Ovary (tissue), 9 donors: ENCODE data around the gene HMGCS1. TPM values are rescaled to one million over a fixed set of nuclear protein-coding genes. Genes with fewer than 3 reads are reported as not detected.
"Not testable (repeated sequence)": the region's sequence is repeated elsewhere in the genome, so short reads cannot be mapped to it uniquely, and the experiment has no call there.

ENCODE experiments used
- DNase-seq, 5 donors: peaks; one replicate each; pipeline ENCODE4 v3.0.0-alpha.2; 2019 to 2020
- H3K27ac ChIP-seq, 2 donors: fragments of 200-600 bp; one replicate each; pipeline versions ENCODE4 v1.5.1 to v1.8.0; 2019 to 2022
- H3K27me3 ChIP-seq: fragments of 200-600 bp; one replicate; pipeline ENCODE4 v1.8.0; 2022
- H3K36me3 ChIP-seq: fragments of 200-600 bp; sonication (generic); one replicate; pipeline ENCODE4 v1.5.1; 2019
- H3K4me1 ChIP-seq: one replicate; pipeline ENCODE4 v1.8.1; 2013; ENCODE audit warnings: mild to moderate bottlenecking, moderate library complexity; ENCODE audit not compliant: insufficient read depth
- H3K4me3 ChIP-seq: fragments of 200-600 bp; sonication (generic); one replicate; pipeline ENCODE4 v1.5.1; 2017
- H3K9me3 ChIP-seq, 2 donors: fragments of 200-600 bp in 1 of 2; sonication (generic) in 1 of 2; one replicate each; pipeline versions ENCODE4 v1.5.1 to v1.8.1; 2013 to 2019; ENCODE audit warnings: mild to moderate bottlenecking in 1 of 2, moderate library complexity in 1 of 2
- EP300 ChIP-seq: sonication (generic); formaldehyde crosslinking; IDR thresholded peaks from one replicate; pipeline ENCODE4 v1.6.1; 2017; ENCODE audit warnings: antibody characterized with exemption
- POLR2A ChIP-seq: fragments of 450-650 bp; IDR thresholded peaks from one replicate; pipeline ENCODE4 v1.6.1; 2017; ENCODE audit warnings: antibody characterized with exemption, mild to moderate bottlenecking, moderate library complexity
- WGBS, 3 donors: extraction: QIAGEN DNeasy Blood & Tissue Kit in 1 of 3; methylation state at CpG; one replicate each; pipeline versions ENCODE4 v1.1.5 to v1.1.7; 2013 to 2017; 5-methylcytosine and 5-hydroxymethylcytosine counted together
- intact Hi-C, 4 donors: fragments of 100-400 bp; cut with DNase I; formaldehyde crosslinking; loops; one replicate each; pipeline versions ENCODE4 v1.11.0 to v1.15.1; 2022 to 2023
- polyA plus RNA-seq, 2 donors: library from polyadenylated mRNA; stranded (reverse); fragments of 200-250 nt in 1 of 2; fragments of 350-450 nt in 1 of 2; fragmentation: Illumina TruSeq in 1 of 2; extraction: RNeasy Lipid Tissue Mini Kit (QIAGEN cat#74804) in 1 of 2; gene quantifications; one replicate each; pipeline ENCODE4 v1.2.3, GENCODE V29; 2013 to 2014
- total RNA-seq, 7 donors: library from RNA; depleted of rRNA in 2 of 7; stranded (reverse); fragments of >200 nt in 2 of 7; fragmentation: NEBNext Ultra II Directional in 3 of 7; extraction: Animal tissue kit (Norgen Biotek cat#: 25700) in 3 of 7; gene quantifications; one replicate each; pipeline versions ENCODE4 v1.1.0 to v1.2.4, GENCODE V29; 2016 to 2023
- TF ChIP-seq, protein P1 (sequence below), 3 donors: fragments of 450-650 bp in 2 of 3; fragments of 200-600 bp in 1 of 3; IDR thresholded peaks; one replicate each; pipeline versions ENCODE4 v1.5.1 to v1.8.0; 2016 to 2022; ENCODE audit warnings: antibody characterized with exemption in 3 of 3, mild to moderate bottlenecking in 1 of 3
- donor health status: DM: no; HTN: no; CAD: no; lungs with moderate emphysema.
- donor health status: DM: no; HTN: no; CAD: no.
- donor health status: Bipolar disorder and iron deficiency.
- donor health status: DM: yes; HTN: yes; CAD: no.
- donor health status: DM: no; HTN: no; CAD: no.
- donor health status: DM: yes; HTN: yes; CAD: no.

HMGCS1 gene
- total and polyA plus RNA-seq, 9 donors, result 14.4 to 248 (median 33.6) TPM

DNA sequence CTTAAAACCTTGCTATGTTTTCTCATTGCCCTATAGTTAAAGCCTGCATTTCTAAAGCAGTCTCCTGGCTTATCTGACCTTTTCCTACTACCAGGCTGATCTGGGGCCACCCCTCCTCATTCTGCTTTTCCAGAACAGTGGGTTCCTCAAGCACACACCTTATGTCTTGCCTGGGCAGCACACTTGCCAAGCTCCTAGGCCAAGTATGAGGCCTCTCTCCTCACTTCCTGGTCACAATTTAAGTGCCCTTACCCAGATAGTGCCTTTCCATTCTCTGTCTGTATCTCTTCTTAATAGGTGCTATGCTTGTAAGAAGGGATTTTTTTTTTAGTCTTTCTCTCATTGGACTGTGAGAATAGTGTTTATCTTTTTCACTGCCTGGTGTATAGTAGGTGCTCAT lies 39.7 kb downstream of the HMGCS1 start:
- no peak for DNase-seq
- H3K36me3 ChIP-seq, result no peaks in the 10 kb centered on the region
- TF ChIP-seq, protein P1, sequence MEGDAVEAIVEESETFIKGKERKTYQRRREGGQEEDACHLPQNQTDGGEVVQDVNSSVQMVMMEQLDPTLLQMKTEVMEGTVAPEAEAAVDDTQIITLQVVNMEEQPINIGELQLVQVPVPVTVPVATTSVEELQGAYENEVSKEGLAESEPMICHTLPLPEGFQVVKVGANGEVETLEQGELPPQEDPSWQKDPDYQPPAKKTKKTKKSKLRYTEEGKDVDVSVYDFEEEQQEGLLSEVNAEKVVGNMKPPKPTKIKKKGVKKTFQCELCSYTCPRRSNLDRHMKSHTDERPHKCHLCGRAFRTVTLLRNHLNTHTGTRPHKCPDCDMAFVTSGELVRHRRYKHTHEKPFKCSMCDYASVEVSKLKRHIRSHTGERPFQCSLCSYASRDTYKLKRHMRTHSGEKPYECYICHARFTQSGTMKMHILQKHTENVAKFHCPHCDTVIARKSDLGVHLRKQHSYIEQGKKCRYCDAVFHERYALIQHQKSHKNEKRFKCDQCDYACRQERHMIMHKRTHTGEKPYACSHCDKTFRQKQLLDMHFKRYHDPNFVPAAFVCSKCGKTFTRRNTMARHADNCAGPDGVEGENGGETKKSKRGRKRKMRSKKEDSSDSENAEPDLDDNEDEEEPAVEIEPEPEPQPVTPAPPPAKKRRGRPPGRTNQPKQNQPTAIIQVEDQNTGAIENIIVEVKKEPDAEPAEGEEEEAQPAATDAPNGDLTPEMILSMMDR (IDR thresholded peaks at IDR 0.05), result no peak
- TF ChIP-seq POLR2A, result no peak
- TF ChIP-seq EP300, result no peak
- no peaks in the 10 kb centered on the region for H3K9me3 ChIP-seq
- intact Hi-C loops, result no loop called here
- no peak overlapping the region for H3K27ac ChIP-seq
- no peak overlapping the region for H3K4me3 ChIP-seq
- H3K4me1 ChIP-seq, result no peaks in the 10 kb centered on the region
- H3K27me3 ChIP-seq, result no peaks in the 10 kb centered on the region

DNA sequence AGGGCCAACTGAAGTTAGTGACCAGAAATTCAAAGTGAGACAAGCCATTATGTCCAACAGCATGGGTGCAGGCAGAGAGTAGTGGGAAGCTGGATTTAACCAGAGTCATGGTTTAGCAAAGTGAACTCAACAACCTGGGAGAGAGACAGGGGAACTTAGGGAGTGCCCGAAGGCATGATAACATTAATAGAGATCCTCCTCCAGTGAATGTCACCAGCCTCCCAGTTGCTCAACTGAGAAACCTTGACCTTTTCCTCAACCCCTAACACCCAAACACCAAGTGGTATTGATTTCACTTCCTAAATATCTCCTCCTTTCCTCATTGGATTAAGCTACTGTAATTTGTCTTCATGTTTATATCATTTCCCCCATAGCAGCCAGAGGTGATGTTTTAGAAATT lies 42.6 kb downstream of the HMGCS1 start:
- TF ChIP-seq EP300 (no peak), POLR2A (no peak)
- TF ChIP-seq, protein P1 (IDR thresholded peaks at IDR 0.05), result no peak
- H3K4me3 ChIP-seq, result no peak overlapping the region
- no peak for DNase-seq
- no peaks in the 10 kb centered on the region for H3K36me3 ChIP-seq
- WGBS, 3 donors, result 21 to 63% (median 24%) methylated on average over 1 of the region's 1 CpG
- no peaks in the 10 kb centered on the region for H3K27me3 ChIP-seq
- H3K27ac ChIP-seq, result no peak overlapping the region
- no peaks in the 10 kb centered on the region for H3K4me1 ChIP-seq
- intact Hi-C loops, result no loop called here
- no peaks in the 10 kb centered on the region for H3K9me3 ChIP-seq

DNA sequence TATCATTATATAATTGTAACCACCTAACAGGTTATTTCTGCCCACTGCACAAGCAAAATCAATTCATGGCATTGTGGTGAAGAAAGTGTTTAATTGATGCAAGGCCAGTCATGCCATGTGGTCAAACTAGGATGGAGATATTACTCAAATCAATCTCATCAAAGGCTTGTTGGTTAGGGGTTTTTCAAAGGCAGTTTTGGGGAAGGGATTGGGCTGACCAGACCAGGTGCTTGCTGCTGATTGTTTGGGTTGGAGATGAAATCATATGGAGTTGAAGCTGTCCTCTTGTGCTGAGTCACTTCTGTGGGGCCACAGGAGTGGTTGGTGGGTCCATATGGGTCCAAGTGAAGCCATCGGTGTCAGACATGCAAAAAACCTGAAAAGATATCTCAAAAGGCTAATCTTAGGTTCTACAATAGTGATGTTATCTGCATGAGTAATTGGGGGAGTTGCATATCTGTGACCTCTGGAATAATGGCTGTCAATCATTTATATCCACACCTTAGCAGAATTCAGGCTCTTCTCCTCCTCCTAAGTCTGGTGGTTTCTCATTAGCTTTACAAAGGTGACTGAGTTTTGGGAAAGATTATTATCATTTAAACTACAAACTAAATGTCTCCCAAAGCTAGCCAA lies 44.9 kb downstream of the HMGCS1 start:
- no peak for DNase-seq
- WGBS, 3 donors, result 91 to 97% (median 93%) methylated on average over 1 of the region's 1 CpG
- Histone ChIP-seq H3K27ac (no peak overlapping the region), H3K27me3 (no peaks in the 10 kb centered on the region), H3K4me1 (no peaks in the 10 kb centered on the region), H3K36me3 (no peaks in the 10 kb centered on the region), H3K9me3 (no peaks in the 10 kb centered on the region), H3K4me3 (no peak overlapping the region)
- no peak for TF ChIP-seq POLR2A
- TF ChIP-seq EP300, result no peak
- TF ChIP-seq, protein P1 (IDR thresholded peaks at IDR 0.05), result no peak
- intact Hi-C loops, result no loop called here

DNA sequence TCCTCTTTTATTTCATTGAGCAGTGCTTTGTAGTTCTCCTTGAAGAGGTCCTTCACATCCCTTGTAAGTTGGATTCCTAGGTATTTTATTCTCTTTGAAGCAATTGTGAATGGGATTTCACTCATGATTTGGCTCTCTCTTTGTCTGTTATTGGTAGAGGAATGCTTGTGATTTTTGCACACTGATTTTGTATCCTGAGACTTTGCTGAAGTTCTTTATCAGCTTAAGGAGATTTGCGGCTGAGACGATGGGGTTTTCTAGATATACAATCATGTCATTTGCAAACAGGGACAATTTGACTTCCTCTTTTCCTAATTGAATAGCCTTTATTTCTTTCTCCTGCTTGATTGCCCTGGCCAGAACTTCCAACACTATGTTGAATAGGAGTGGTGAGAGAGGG lies 50.9 kb downstream of the HMGCS1 start:
- intact Hi-C loops, DNase-seq, H3K27me3 ChIP-seq, H3K4me1 ChIP-seq, H3K4me3 ChIP-seq, H3K27ac ChIP-seq, H3K9me3 ChIP-seq, H3K36me3 ChIP-seq: not testable (repeated sequence)
- 91 to 95% (median 92%) methylated on average over 2 of the region's 2 CpGs for WGBS, 3 donors

- no peaks in the 10 kb centered on the region for H3K4me1 ChIP-seq
- TF ChIP-seq EP300, result no peak
- H3K9me3 ChIP-seq, result no peaks in the 10 kb centered on the region
- H3K27ac ChIP-seq, result no peak overlapping the region
- DNase-seq, result no peak
- H3K36me3 ChIP-seq, result no peaks in the 10 kb centered on the region
- 75 to 82% (median 79%) methylated on average over 1 of the region's 1 CpG for WGBS, 3 donors
- intact Hi-C loops, result no loop called here
- H3K4me3 ChIP-seq, result no peak overlapping the region
- no peaks in the 10 kb centered on the region for H3K27me3 ChIP-seq
Measured at GRCh38 chr5:43258116-43258515, 55.1 kb downstream of the HMGCS1 start.
